OCI-LY1 (cell line): ENCODE data around the gene JUP.

Experiments used
- H2AFZ ChIP-seq: fragments of 200-600 bp; sonication (generic), shearing (Covaris generic); 2 replicates; pipeline ENCODE4 v1.6.0; 2014; ENCODE audit warnings: antibody characterized with exemption, mild to moderate bottlenecking, low read length
- H3F3A ChIP-seq: fragments of 200-600 bp; sonication (generic), shearing (Covaris generic); 2 replicates; pipeline ENCODE4 v1.6.0; 2014; ENCODE audit warnings: mild to moderate bottlenecking, antibody characterized with exemption, low read length, moderate library complexity; ENCODE audit not compliant: insufficient read depth
- H3K27ac ChIP-seq: fragments of 200-600 bp; sonication (generic); 2 replicates; pipeline ENCODE4 v1.5.1; 2014; ENCODE audit warnings: low read length, mixed run types, mild to moderate bottlenecking, low read depth; ENCODE audit not compliant: poor library complexity, severe bottlenecking
- H3K27me3 ChIP-seq: fragments of 200-600 bp; sonication (generic); 2 replicates; pipeline ENCODE4 v1.6.0; 2014; ENCODE audit warnings: antibody characterized with exemption, mild to moderate bottlenecking, low read length, moderate library complexity; ENCODE audit not compliant: insufficient read depth
- H3K36me3 ChIP-seq: fragments of 200-600 bp; sonication (generic); 2 replicates; pipeline ENCODE4 v1.6.1; 2014; ENCODE audit warnings: mild to moderate bottlenecking, antibody characterized with exemption, low read length, moderate library complexity, mixed read lengths; ENCODE audit not compliant: insufficient read depth
- H3K4me1 ChIP-seq: fragments of 200-600 bp; sonication (generic); 2 replicates; pipeline ENCODE4 v1.5.1; 2014; ENCODE audit warnings: mild to moderate bottlenecking, low read length, moderate library complexity; ENCODE audit not compliant: insufficient read depth, severe bottlenecking
- H3K4me2 ChIP-seq: fragments of 200-600 bp; sonication (generic), shearing (Covaris generic); 2 replicates; pipeline ENCODE4 v1.6.1; 2014; ENCODE audit warnings: low read length
- H3K4me3 ChIP-seq: fragments of 200-600 bp; sonication (generic); 2 replicates; pipeline ENCODE4 v1.5.1; 2014; ENCODE audit warnings: low read length, low read depth, mild to moderate bottlenecking, mixed read lengths; ENCODE audit not compliant: poor library complexity, severe bottlenecking
- H3K79me2 ChIP-seq: fragments of 200-600 bp; shearing (Covaris generic); 2 replicates; pipeline ENCODE4 v1.6.1; 2016; ENCODE audit warnings: mixed run types, low read length, mixed read lengths; ENCODE audit not compliant: insufficient read depth
- H3K9ac ChIP-seq: fragments of 200-600 bp; sonication (generic), shearing (Covaris generic); 2 replicates; pipeline ENCODE4 v1.6.1; 2014; ENCODE audit warnings: mild to moderate bottlenecking, low read length, mixed read lengths
- H3K9me2 ChIP-seq: fragments of 200-600 bp; sonication (generic), shearing (Covaris generic); 2 replicates; pipeline ENCODE4 v1.6.1; 2014; ENCODE audit warnings: low read depth, mild to moderate bottlenecking, low read length, mixed read lengths
- H3K9me3 ChIP-seq: fragments of 200-600 bp; shearing (Covaris generic); 2 replicates; pipeline ENCODE4 v1.6.1; 2014; ENCODE audit warnings: low read length, mixed read lengths
- H4K20me1 ChIP-seq: fragments of 200-600 bp; sonication (generic), shearing (Covaris generic); 2 replicates; pipeline ENCODE4 v1.6.0; 2016; ENCODE audit warnings: mild to moderate bottlenecking, low read length; ENCODE audit not compliant: insufficient read depth
- CTCF ChIP-seq: fragments of 200-600 bp; sonication (generic), shearing (Covaris generic); IDR thresholded peaks from 2 replicates; pipeline ENCODE4 v1.5.1; 2017; ENCODE audit warnings: mild to moderate bottlenecking, antibody characterized with exemption, low read length, moderate library complexity, mixed read lengths
- EZH2 ChIP-seq: fragments of 200-600 bp; sonication (generic), shearing (Covaris generic); IDR thresholded peaks from 2 replicates; pipeline ENCODE4 v1.8.0; 2017; ENCODE audit warnings: borderline replicate concordance, mixed run types, mild to moderate bottlenecking, antibody characterized with exemption, low read length, moderate library complexity, mixed read lengths

JUP gene

GRCh38 chr17:41769985-41770384, 16.5 kb downstream of the JUP start:
- H3K4me2 ChIP-seq: peak overlapping the region; percentile 67
- peak overlapping the region; percentile 51; the same call in 1 of the 2 replicates for H3K9ac ChIP-seq
- H3K27me3 ChIP-seq: no peaks in the 10 kb centered on the region
- H3K36me3 ChIP-seq: peaks cover 9% of the 10 kb centered on the region; the same call in 1 of the 2 replicates
- no peaks in the 10 kb centered on the region for H3K9me3 ChIP-seq
- peaks cover 22% of the 10 kb centered on the region for H3K4me1 ChIP-seq
- no peaks in the 10 kb centered on the region for H3K9me2 ChIP-seq
- H3K4me3 ChIP-seq: peak overlapping the region; percentile 71
- H3K79me2 ChIP-seq: no peaks in the 10 kb centered on the region
- H3F3A ChIP-seq: no peaks in the 10 kb centered on the region
- TF ChIP-seq EZH2 (no peak), CTCF (no peak)
- no peak overlapping the region for H3K27ac ChIP-seq
- no peaks in the 10 kb centered on the region for H4K20me1 ChIP-seq
- no peak overlapping the region for H2AFZ ChIP-seq

- no peak for TF ChIP-seq EZH2
- TF ChIP-seq CTCF: no peak
- Histone ChIP-seq H3K4me2 (no peak overlapping the region), H3K9me3 (no peaks in the 10 kb centered on the region), H2AFZ (no peak overlapping the region), H3K36me3 (peaks cover 13% of the 10 kb centered on the region), H3K9ac (no peak overlapping the region), H3F3A (no peaks in the 10 kb centered on the region), H4K20me1 (no peaks in the 10 kb centered on the region), H3K27ac (no peak overlapping the region), H3K9me2 (no peaks in the 10 kb centered on the region), H3K79me2 (no peaks in the 10 kb centered on the region), H3K4me1 (peaks cover 22% of the 10 kb centered on the region), H3K4me3 (no peak overlapping the region), H3K27me3 (no peaks in the 10 kb centered on the region)
Observed at GRCh38 chr17:41769346-41769862, 17.1 kb downstream of the JUP start.

- Histone ChIP-seq H3K4me3 (no peak overlapping the region), H3F3A (no peaks in the 10 kb centered on the region), H3K9me2 (no peaks in the 10 kb centered on the region), H3K9ac (no peak overlapping the region), H3K4me2 (no peak overlapping the region), H3K9me3 (no peaks in the 10 kb centered on the region), H3K4me1 (peaks cover 22% of the 10 kb centered on the region), H3K27ac (no peak overlapping the region), H3K27me3 (no peaks in the 10 kb centered on the region), H2AFZ (no peak overlapping the region), H4K20me1 (no peaks in the 10 kb centered on the region), H3K79me2 (no peaks in the 10 kb centered on the region), H3K36me3 (peaks cover 13% of the 10 kb centered on the region)
- TF ChIP-seq CTCF: no peak
- TF ChIP-seq EZH2: no peak
Observed at GRCh38 chr17:41768682-41769288, 17.7 kb downstream of the JUP start.
